ENCODE data around the gene SCFD2. TPM values are rescaled to one million over a fixed set of nuclear protein-coding genes. Genes with fewer than 3 reads are reported as not detected.

Gene SCFD2
- total and polyA plus RNA-seq, 2 of the 8 experiments (the other 6 are each of a cell fraction or from before 2014, with no cell fraction given) = 6.2 to 10.2 TPM

- Histone ChIP-seq H2BK12ac (ENCODE audit: low read depth, low read length) (no peak overlapping the region), H2BK120ac (replicated peaks; ENCODE audit: low read depth, low read length) (no peak overlapping the region), H3K4ac (replicated peaks; ENCODE audit: insufficient read length, low read depth, low read length) (no peak overlapping the region), H3K4me2 (ENCODE audit: insufficient read depth in 1 of 2, low read depth in 2 of 2, low read length in 2 of 2) (no peak overlapping the region), H3K4me3 (ENCODE audit: extremely low read depth in 1 of 4, insufficient read depth in 2 of 4, low read depth in 3 of 4, low read length in 4 of 4) (no peak overlapping the region), H2BK20ac (ENCODE audit: low read length) (no peak overlapping the region), H4K8ac (ENCODE audit: extremely low read depth, insufficient read depth, low read length) (no peak overlapping the region), H3K18ac (ENCODE audit: extremely low read depth, low read length) (no peak overlapping the region), H3K27ac (ENCODE audit: low read depth, low read length) (no peak overlapping the region), H3K27me3 (replicated peaks in 1 of 4; ENCODE audit: control insufficient read depth in 3 of 4, extremely low read depth in 1 of 4, insufficient read depth in 3 of 4, low read length in 3 of 4) (no peaks in the 10 kb centered on the region), H4K91ac (replicated peaks; ENCODE audit: insufficient read length, low read length) (no peak overlapping the region), H3K4me1 (replicated peaks in 1 of 4; ENCODE audit: control insufficient read depth in 3 of 4, insufficient read depth in 4 of 4, low read length in 3 of 4) (no peaks in the 10 kb centered on the region), H2BK5ac (ENCODE audit: low read depth, low read length) (no peak overlapping the region), H3K79me1 (ENCODE audit: low read depth, low read length) (no peaks in the 10 kb centered on the region), H2AFZ (ENCODE audit: low read length) (no peak overlapping the region), H2AK5ac (ENCODE audit: low read depth, low read length) (no peak overlapping the region), H3K56ac (replicated peaks; ENCODE audit: insufficient read length, low read depth, low read length) (no peak overlapping the region), H3K36me3 (ENCODE audit: control insufficient read depth in 2 of 4, insufficient read depth in 4 of 4, low read length in 3 of 4) (peaks cover 0 to 4% (median 0%) of the 10 kb centered on the region in 4 experiments; a peak in 1 of 8 replicates), H3K9me3 (ENCODE audit: insufficient read depth in 2 of 2, low read depth in 1 of 2, low read length in 1 of 2) (peaks cover 0 to 10% of the 10 kb centered on the region in 2 experiments; a peak in 1 of 4 replicates), H3K9ac (replicated peaks in 1 of 4; ENCODE audit: extremely low read depth in 1 of 4, low read depth in 3 of 4, low read length in 3 of 4) (no peak overlapping the region), H4K20me1 (replicated peaks in 1 of 2; ENCODE audit: control insufficient read depth in 1 of 2, insufficient read depth in 2 of 2, low read length in 2 of 2) (no peaks in the 10 kb centered on the region), H3K79me2 (ENCODE audit: control insufficient read depth in 1 of 2, insufficient read depth in 2 of 2, low read length in 2 of 2) (no peaks in the 10 kb centered on the region), H3K23me2 (ENCODE audit: low read depth, low read length) (no peaks in the 10 kb centered on the region), H2BK15ac (ENCODE audit: low read length) (no peak overlapping the region), H3K14ac (ENCODE audit: insufficient read length) (no peak overlapping the region), H3K23ac (ENCODE audit: insufficient read length) (no peak overlapping the region), H4K5ac (ENCODE audit: insufficient read length, low read depth, low read length) (no peak overlapping the region)
- ChIA-PET POLR2A (ENCODE audit: partially characterized antibody) (interaction anchor here (1.1 kb wide), 1 partner anchor 275 kb away, joined by 3 read pairs; no protein-coding TSS in a partner anchor), CTCF (ENCODE audit: partially characterized antibody) (no interaction called here)
- WGBS, 2 experiments (ENCODE audit: extremely low coverage in 1 of 2, insufficient coverage in 1 of 2, insufficient read length in 1 of 2, insufficient replicate concordance in 2 of 2, low coverage in 1 of 2, low lambda C conversion rate in 2 of 2, missing lambda C conversion rate in 1 of 2) = 91% methylated on average over 3 of the region's 3 CpGs; no CpG with 5 or more reads in 1 of the 2 experiments
- FAIRE-seq (no peak), DNase-seq (ENCODE audit: low read depth in 1 of 2, low spot score in 2 of 2) (no peak)
- TF ChIP-seq KDM5A (IDR thresholded peaks at IDR 0.05; ENCODE audit: low read length) = no peak
- TF ChIP-seq ASH2L (IDR thresholded peaks at IDR 0.05; ENCODE audit: low read length) = no peak
- TF ChIP-seq RNF2 (IDR thresholded peaks at IDR 0.05; ENCODE audit: borderline replicate concordance, low read depth, low read length, missing control alignments, poor library complexity, severe bottlenecking) = no peak
- no peak for TF ChIP-seq CBX5 (IDR thresholded peaks at IDR 0.05; ENCODE audit: low read depth, low read length)
- no peak for TF ChIP-seq CHD1 (IDR thresholded peaks at IDR 0.05; ENCODE audit: low read depth, low read length)
- TF ChIP-seq SRF (IDR thresholded peaks at IDR 0.05; ENCODE audit: low read depth, low read length) = no peak
These were observed 368.8 kb downstream of the SCFD2 start for GRCh38 chr4:52997132-52997416.

Data from H1 (cell line).